GM06990 (cell line): ENCODE data around the gene ECHDC3.

Source experiments
- DNase-seq: peaks from one replicate; pipeline ENCODE4 v3.0.0-alpha.2; 2011; ENCODE audit not compliant: insufficient read length; ENCODE audit errors: extremely low read depth
- H3K27me3 ChIP-seq: replicated peaks from 2 replicates; pipeline ENCODE4 v1.6.0; 2011; ENCODE audit warnings: low read length; ENCODE audit not compliant: control insufficient read depth, insufficient read depth
- H3K36me3 ChIP-seq: 2 replicates; pipeline ENCODE4 v1.5.1; 2011; ENCODE audit warnings: low read length; ENCODE audit not compliant: control insufficient read depth, insufficient read depth
- H3K4me3 ChIP-seq: replicated peaks from 2 replicates; pipeline ENCODE4 v1.5.1; 2011; ENCODE audit warnings: low read depth, mild to moderate bottlenecking, control low read depth, low read length
- TF ChIP-seq, protein P1 (sequence below): IDR thresholded peaks from 2 replicates; pipeline ENCODE4 v1.5.1; 2011; ENCODE audit warnings: low read length, control low read depth, mild to moderate bottlenecking, inconsistent platforms; ENCODE audit not compliant: insufficient read depth, poor library complexity, severe bottlenecking

Gene ECHDC3

DNA sequence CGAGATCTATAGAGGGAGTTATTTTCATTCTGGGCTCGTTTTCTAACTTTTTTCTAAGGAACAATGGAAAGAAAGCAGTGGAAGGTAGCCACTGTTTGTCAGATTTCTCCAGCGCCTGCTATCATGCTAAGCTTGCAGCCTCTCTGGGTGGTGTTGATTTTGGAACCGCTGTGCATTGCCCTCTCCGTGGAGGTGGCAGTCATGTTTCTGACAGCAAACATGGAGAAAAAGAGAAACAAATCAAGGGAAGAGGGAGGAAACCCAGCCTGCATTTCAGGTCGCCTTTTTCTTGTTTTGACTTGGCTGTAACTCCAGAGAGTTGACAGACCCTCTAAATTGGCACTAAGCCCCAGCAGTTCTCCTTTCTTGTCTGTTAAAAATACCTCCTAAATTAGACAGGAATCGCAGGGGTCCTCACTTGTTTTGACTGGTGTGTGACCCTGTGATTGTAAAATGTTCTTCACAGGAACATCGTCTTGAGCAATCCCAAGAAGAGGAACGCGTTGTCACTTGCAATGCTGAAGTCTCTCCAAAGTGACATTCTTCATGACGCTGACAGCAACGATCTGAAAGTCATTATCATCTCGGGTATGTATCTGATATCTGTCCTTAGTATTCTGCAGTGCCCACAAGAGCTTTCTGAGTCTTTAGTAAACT, 4.8 kb downstream of the ECHDC3 start:
- no peaks in the 10 kb centered on the region for H3K36me3 ChIP-seq
- H3K4me3 ChIP-seq, result no peak overlapping the region
- no peak for DNase-seq
- no peaks in the 10 kb centered on the region for H3K27me3 ChIP-seq
- TF ChIP-seq, protein P1, sequence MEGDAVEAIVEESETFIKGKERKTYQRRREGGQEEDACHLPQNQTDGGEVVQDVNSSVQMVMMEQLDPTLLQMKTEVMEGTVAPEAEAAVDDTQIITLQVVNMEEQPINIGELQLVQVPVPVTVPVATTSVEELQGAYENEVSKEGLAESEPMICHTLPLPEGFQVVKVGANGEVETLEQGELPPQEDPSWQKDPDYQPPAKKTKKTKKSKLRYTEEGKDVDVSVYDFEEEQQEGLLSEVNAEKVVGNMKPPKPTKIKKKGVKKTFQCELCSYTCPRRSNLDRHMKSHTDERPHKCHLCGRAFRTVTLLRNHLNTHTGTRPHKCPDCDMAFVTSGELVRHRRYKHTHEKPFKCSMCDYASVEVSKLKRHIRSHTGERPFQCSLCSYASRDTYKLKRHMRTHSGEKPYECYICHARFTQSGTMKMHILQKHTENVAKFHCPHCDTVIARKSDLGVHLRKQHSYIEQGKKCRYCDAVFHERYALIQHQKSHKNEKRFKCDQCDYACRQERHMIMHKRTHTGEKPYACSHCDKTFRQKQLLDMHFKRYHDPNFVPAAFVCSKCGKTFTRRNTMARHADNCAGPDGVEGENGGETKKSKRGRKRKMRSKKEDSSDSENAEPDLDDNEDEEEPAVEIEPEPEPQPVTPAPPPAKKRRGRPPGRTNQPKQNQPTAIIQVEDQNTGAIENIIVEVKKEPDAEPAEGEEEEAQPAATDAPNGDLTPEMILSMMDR, result no peak

DNA sequence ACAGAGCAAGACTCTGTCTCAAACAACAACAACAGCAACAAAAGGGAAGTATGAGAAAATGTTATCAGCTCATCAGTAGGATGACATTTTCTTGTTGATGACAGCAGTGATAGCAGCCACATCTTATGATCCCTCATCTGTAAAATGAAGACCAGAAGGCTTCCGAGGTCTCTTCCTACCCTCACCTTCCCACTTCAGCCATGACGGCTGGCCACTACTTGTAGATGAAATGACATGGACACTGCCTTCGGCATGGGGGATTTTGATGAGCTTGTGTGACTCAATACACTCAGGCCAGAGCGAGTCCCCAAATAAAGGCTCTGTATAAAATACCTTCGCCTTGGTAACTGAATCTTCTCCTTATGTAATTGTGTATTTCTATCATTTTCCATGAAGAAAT, 6.7 kb downstream of the ECHDC3 start:
- TF ChIP-seq, protein P1, result no peak
- no peak for DNase-seq
- H3K36me3 ChIP-seq, result no peaks in the 10 kb centered on the region
- no peaks in the 10 kb centered on the region for H3K27me3 ChIP-seq
- no peak overlapping the region for H3K4me3 ChIP-seq

GRCh38 chr10:11750420-11750819, 8.2 kb downstream of the ECHDC3 start:
- TF ChIP-seq, protein P1, result no peak
- DNase-seq, result no peak

GRCh38 chr10:11754173-11754572, 12.0 kb downstream of the ECHDC3 start:
- Histone ChIP-seq H3K27me3 (no peaks in the 10 kb centered on the region), H3K4me3 (no peak overlapping the region), H3K36me3 (no peaks in the 10 kb centered on the region)
- TF ChIP-seq, protein P1, result no peak
- DNase-seq, result no peak

More at GRCh38 chr10:11750420-11750819, 8.2 kb downstream of the ECHDC3 start:
- Histone ChIP-seq H3K4me3 (no peak overlapping the region), H3K36me3 (no peaks in the 10 kb centered on the region), H3K27me3 (no peaks in the 10 kb centered on the region)

GRCh38 chr10:11754620-11755019, 12.4 kb downstream of the ECHDC3 start:
- Histone ChIP-seq H3K27me3 (no peaks in the 10 kb centered on the region), H3K4me3 (no peak overlapping the region), H3K36me3 (no peaks in the 10 kb centered on the region)
- no peak for DNase-seq
- TF ChIP-seq, protein P1, result no peak
